IPS-20b (cell line): Measurements from ENCODE around the gene KIF24.
A peak's percentile ranks its signal among the peaks of the same experiment; 100 is the strongest.
"Not testable (repeated sequence)": the region's sequence is repeated elsewhere in the genome, so short reads cannot be mapped to it uniquely, and the experiment has no call there.

ENCODE experiments used
- H3K27ac ChIP-seq: one replicate; pipeline ENCODE4 v1.5.1; 2013; ENCODE audit warnings: low read length
- H3K27me3 ChIP-seq: 2 replicates; pipeline ENCODE4 v1.6.1; 2013; ENCODE audit warnings: mild to moderate bottlenecking, low read length, inconsistent platforms; ENCODE audit not compliant: insufficient read depth
- H3K36me3 ChIP-seq: 2 replicates; pipeline ENCODE4 v1.6.1; 2013; ENCODE audit warnings: low read depth, mild to moderate bottlenecking, inconsistent platforms, low read length, moderate library complexity; ENCODE audit not compliant: insufficient read depth
- H3K4me1 ChIP-seq: 2 replicates; pipeline ENCODE4 v1.6.1; 2013; ENCODE audit warnings: mild to moderate bottlenecking, control low read depth, inconsistent platforms, low read length, moderate library complexity; ENCODE audit not compliant: insufficient read depth
- H3K4me3 ChIP-seq: 2 replicates; pipeline ENCODE4 v1.5.1; 2013; ENCODE audit warnings: mild to moderate bottlenecking, low read length, inconsistent platforms
- H3K9ac ChIP-seq: 2 replicates; pipeline ENCODE4 v1.6.1; 2013; ENCODE audit warnings: low read depth, mild to moderate bottlenecking, inconsistent platforms, low read length, moderate library complexity
- H3K9me3 ChIP-seq: 2 replicates; pipeline ENCODE4 v1.6.1; 2013; ENCODE audit warnings: mild to moderate bottlenecking, low read depth, low read length, inconsistent platforms; ENCODE audit not compliant: insufficient read depth

The KIF24 gene

DNA sequence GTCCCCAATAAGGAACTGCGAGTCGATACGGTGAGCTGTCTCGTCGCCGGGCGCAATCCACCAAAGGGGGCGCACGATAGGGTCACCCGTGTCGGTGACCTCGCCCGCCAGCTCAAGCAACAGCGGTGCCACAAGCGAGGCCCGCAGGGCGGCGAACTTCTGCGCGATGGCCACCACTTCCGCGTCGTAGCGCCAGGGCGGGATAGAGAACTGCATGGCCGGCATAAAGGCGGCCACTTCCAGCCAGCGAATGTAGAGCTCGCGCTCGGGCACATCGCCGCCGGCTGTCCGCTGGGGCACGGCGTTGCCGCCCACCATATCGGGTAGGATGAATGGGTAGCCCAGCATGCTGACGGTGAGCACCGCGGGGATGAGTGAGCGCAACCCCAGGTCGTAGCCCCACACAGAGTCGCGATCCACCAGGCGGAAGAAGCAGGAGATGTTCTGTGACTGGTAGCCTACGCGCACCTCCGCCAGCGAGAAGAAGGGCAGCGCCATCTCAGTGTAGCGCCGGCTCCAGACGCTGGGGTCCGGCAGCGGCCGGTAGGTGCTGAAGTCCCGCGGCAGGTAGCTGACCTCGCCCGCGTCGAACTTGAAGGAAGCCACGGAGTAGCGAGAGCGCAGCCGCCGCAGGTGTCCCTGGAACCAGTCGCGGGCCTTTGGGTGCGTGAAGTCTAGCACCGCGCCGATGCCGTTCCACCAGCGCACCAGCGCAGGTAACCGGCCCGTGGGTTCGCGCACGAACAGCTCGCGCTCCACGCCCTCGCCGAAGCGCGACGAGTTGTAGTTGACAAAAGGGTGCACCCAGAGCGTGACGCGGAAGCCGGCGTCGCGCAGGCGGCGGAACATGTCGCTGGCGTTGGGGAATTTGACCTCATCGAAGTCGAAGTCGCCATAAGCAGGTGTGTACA, 42.2 kb upstream of the KIF24 start:
- peaks cover 13% of the 10 kb centered on the region for H3K4me1 ChIP-seq
- H3K9ac ChIP-seq = no peak overlapping the region
- H3K4me3 ChIP-seq = no peak overlapping the region
- no peaks in the 10 kb centered on the region; the same call in 1 of the 2 replicates for H3K9me3 ChIP-seq
- H3K27ac ChIP-seq = no peak overlapping the region
- peaks cover 13% of the 10 kb centered on the region for H3K27me3 ChIP-seq
- H3K36me3 ChIP-seq = no peaks in the 10 kb centered on the region

DNA sequence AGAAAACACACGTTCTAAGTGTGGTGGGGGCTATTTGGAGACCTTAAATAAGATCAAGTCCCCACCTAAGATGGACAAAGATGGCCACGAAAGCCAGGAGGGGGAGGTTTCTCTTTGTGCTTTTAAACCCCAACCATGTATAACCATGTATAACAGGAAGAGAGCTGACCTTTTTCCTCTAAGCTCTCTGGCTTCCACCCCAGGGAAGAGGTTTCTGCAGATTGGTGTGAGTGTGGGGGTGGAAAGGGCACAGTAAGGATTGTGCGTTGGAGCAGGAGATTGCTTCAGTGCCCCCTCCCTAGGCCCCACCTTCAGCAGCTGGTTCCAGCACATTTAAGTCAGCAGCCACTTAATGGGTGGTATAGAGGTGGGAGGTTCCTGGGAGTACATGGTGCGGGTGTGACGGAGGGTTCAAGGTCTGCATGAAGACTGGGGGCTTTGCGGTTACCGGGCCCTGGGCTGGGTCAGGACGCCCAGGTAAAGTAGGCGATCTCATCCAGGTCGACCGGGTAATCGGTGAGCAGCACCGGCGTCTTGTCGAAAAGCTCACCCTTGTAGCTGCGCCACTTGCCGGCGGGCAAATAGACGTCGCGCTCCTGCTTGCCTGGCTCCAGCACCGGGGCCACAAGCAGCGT, 41.4 kb upstream of the KIF24 start:
- Histone ChIP-seq H3K4me1 (peaks cover 7% of the 10 kb centered on the region), H3K9me3 (no peaks in the 10 kb centered on the region; the same call in 1 of the 2 replicates), H3K27ac (no peak overlapping the region), H3K27me3 (peaks cover 6% of the 10 kb centered on the region), H3K9ac (no peak overlapping the region), H3K36me3 (no peaks in the 10 kb centered on the region), H3K4me3 (no peak overlapping the region)

DNA sequence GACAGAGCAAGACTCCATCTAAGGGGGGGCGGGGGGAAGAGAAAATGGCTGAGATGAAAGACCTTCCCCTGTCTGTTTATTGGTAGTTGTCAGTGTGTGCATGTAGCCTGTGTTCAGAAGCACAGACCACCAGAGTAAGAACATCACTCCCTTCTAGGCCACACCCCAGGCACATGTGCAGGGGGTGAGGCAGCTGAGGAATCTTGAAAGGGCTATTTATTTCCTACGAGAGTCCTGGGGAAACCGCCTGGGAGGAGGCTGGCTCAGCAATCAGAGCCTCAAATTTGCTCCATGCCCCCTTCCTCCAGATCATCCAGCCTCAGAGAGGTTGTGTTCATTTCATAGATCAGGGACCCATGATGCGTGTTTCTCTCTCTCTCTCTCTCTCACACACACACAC, 40.6 kb upstream of the KIF24 start:
- Histone ChIP-seq H3K9ac (no peak overlapping the region), H3K9me3 (no peaks in the 10 kb centered on the region; the same call in 1 of the 2 replicates), H3K4me3 (no peak overlapping the region), H3K27ac (no peak overlapping the region), H3K27me3 (no peaks in the 10 kb centered on the region), H3K4me1 (peaks cover under 1% of the 10 kb centered on the region; the same call in 1 of the 2 replicates), H3K36me3 (no peaks in the 10 kb centered on the region)

DNA sequence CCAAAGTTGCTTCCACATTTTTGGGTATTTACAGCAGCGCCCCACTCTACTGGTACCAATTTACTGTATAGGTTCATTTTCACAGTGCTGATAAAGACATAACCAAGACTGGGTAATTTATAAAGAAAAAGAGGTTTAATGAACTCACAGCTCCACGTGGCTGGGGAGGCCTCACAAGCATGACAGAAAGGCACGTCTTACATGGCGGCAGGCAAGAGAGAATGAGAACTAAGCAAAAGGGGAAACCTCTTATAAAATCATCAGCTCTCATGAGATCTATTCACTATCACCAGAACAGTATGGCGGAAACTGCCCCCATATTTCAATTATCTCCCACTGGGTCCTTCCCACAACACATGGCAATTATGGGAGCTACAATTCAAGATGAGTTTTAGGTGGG, 39.7 kb upstream of the KIF24 start:
- H3K36me3 ChIP-seq, H3K27ac ChIP-seq, H3K4me3 ChIP-seq, H3K9me3 ChIP-seq, H3K9ac ChIP-seq, H3K4me1 ChIP-seq, H3K27me3 ChIP-seq: not testable (repeated sequence)

DNA sequence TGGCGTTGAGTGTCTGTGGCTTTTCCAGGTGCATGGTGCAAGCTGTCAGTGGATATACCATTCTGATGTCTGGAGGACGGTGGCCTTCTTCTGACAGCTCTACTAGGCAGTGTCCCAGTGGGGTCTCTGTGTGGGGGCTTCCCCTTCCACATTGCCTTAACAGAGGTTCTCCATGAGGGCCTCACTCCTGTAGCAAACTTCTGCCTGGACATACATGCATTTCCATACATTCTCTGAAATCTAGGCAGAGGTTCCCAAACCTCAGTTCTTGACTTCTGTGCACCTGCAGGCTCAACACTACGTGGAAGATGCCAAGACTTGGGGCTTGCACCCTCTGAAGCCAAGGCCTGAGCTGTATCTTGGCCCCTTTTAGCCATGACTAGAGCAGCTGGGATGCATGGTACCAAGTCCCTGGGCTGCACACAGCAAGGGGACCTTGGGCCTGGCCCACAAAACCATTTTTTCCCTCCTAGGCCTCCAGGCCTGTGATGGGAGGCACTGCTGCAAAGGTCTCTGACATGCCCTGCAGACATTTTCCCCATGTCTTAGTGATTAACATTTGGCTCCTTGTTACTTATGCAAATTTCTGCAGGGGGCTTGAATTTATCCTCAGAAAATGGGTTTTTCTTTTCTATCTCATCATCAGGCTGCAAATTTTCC, 38.8 kb upstream of the KIF24 start:
- H3K4me1 ChIP-seq = peaks cover 14% of the 10 kb centered on the region; the same call in 1 of the 2 replicates

DNA sequence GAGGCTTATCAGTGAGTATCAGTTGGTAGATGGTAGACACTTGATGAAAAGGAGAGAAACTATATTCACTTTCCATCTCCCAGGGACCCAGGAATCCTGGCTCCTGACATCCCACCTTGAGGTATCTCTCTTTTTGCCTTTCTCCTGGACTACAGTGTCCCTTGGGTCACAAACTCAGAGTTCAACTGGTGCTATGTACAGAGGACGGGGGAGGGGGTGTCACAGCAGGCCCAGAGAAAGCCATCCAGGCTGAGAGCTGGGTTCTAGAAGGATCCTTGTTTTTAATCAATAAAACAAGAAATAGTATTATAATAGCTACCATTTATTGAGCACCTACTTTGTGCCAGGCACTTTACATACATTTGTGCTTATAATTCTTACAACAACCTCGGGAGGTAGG, 37.3 kb upstream of the KIF24 start:
- H3K27me3 ChIP-seq = peaks cover 7% of the 10 kb centered on the region; the same call in 1 of the 2 replicates
- no peak overlapping the region for H3K9ac ChIP-seq
- H3K4me1 ChIP-seq = peaks cover 19% of the 10 kb centered on the region; the same call in 1 of the 2 replicates
- H3K27ac ChIP-seq = no peak overlapping the region
- H3K36me3 ChIP-seq = no peaks in the 10 kb centered on the region
- no peaks in the 10 kb centered on the region; the same call in 1 of the 2 replicates for H3K9me3 ChIP-seq
- H3K4me3 ChIP-seq = no peak overlapping the region

More for the DNA sequence above, 38.8 kb upstream of the KIF24 start:
- H3K27me3 ChIP-seq, H3K9ac ChIP-seq, H3K9me3 ChIP-seq, H3K27ac ChIP-seq, H3K4me3 ChIP-seq, H3K36me3 ChIP-seq: not testable (repeated sequence)

DNA sequence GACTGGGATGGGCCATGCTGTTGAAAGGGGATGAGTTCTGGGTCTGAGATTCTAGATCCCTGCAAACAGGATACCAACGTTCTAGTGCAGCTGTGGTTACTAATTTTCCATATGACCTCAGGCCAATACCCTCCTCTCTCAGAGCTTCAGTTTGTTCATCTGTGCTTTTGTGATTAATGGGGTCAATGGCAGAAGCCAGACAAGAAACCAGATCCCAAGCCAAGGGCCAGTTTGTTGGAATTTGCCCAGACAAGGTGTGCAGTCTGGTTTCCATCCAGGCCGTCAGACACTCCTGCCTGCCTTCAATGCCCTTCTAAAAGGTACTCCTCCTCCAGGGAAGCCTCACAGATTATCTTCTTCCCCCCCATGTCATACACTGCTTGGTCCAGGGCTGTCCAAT, 36.2 kb upstream of the KIF24 start:
- peaks cover 7% of the 10 kb centered on the region; the same call in 1 of the 2 replicates for H3K27me3 ChIP-seq
- no peak overlapping the region for H3K27ac ChIP-seq
- H3K4me1 ChIP-seq = peaks cover 19% of the 10 kb centered on the region; the same call in 1 of the 2 replicates
- no peaks in the 10 kb centered on the region for H3K36me3 ChIP-seq
- no peak overlapping the region for H3K4me3 ChIP-seq
- no peak overlapping the region for H3K9ac ChIP-seq
- no peaks in the 10 kb centered on the region; the same call in 1 of the 2 replicates for H3K9me3 ChIP-seq

DNA sequence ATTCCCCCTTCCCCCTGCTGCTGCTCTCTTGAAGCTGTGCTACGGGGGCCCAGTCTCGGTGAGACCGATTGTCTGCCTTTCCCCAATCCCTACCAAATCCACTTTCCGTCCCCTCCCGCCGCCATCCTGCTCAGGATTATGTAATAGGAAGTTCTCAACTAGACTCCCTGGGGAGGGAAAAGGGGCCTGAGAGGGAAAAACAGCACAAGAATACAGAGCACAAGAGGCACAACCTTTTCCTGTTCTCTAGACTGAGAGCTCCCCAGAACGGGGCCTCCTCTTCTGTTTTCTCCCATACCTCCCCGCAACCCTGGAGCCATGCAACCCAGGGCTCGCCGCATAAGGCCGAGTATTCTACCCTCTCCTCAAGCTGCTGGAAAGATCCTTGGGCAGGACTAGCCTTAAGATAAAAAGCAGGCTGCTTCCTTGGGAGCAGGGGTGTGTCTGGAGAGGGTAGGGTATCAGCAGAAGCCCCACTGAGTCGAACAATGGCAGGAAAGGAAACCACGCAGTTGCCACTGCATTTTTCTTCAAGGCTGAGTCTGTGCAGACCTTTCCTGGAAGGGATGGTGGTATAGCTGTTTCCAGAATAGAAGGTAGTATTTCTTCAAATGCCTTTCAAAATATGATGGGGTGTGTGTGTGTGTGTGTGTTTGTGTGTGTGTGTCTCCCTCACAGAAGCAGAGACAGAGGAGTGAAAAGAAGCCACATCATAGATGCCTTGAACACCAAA, 34.7 kb upstream of the KIF24 start:
- Histone ChIP-seq H3K4me1 (peaks cover 19% of the 10 kb centered on the region; the same call in 1 of the 2 replicates), H3K27me3 (peaks cover 7% of the 10 kb centered on the region; the same call in 1 of the 2 replicates), H3K9ac (peak overlapping the region; percentile 4; the same call in 1 of the 2 replicates), H3K4me3 (peak overlapping the region; percentile 30; the same call in 1 of the 2 replicates), H3K27ac (no peak overlapping the region), H3K9me3 (no peaks in the 10 kb centered on the region; the same call in 1 of the 2 replicates), H3K36me3 (no peaks in the 10 kb centered on the region)

DNA sequence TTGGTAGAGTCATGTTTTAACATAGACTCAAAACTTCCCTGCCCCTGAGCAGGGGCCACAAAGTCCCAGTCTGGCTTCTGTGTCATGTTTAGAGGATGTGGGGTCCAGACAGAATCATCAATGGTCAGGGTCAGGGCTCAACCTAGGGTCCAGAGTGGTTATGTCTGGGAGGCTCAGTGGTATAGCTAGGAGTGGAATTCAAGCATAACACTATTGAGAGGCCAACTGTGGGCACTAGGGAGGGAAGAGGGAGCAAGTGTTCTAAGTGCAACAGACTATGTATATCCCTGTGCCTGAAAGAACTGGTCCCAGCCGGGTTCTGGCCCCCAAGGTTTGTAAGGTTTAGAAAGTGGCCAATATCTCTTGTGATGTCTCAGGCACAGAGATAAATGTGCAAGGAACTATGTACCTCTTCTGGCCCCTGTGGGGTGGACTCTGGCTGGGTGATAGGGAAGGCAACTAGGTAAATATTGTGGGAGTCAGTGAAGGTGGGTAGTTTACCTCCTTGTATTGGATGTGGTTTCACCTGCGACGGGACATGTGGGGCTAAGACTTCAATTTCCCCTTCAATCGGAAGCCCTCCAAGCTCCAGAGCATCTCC, 33.6 kb upstream of the KIF24 start:
- no peak overlapping the region for H3K27ac ChIP-seq
- H3K4me3 ChIP-seq = peak overlapping the region; percentile 33; the same call in 1 of the 2 replicates
- H3K27me3 ChIP-seq = peaks cover 7% of the 10 kb centered on the region; the same call in 1 of the 2 replicates
- H3K9ac ChIP-seq = no peak overlapping the region; the same call in 1 of the 2 replicates
- no peaks in the 10 kb centered on the region for H3K36me3 ChIP-seq
- no peaks in the 10 kb centered on the region; the same call in 1 of the 2 replicates for H3K9me3 ChIP-seq
- peaks cover 19% of the 10 kb centered on the region; the same call in 1 of the 2 replicates for H3K4me1 ChIP-seq

DNA sequence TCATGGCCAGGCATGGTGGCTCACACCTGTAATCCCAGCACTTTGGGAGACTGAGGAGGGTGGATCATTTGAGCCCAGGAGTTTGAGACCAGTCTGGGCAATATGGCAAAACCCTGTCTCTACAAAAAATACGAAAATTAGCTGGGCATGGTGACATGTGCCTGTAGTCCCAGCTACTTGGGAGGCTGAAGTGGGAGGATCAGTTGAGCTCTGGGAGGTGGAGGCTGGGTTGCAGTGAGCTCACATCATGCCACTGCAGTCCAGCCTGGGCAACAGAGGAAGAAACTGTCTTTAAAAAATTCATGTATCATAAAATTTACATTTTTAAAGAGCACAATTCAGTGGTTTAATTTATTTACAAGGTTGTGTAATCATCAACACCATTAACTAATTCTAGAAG, 23.9 kb upstream of the KIF24 start:
- not testable (repeated sequence) for H3K36me3 ChIP-seq, H3K27ac ChIP-seq, H3K9ac ChIP-seq

More for the DNA sequence above, 23.9 kb upstream of the KIF24 start:
- H3K4me3 ChIP-seq, H3K9me3 ChIP-seq, H3K27me3 ChIP-seq, H3K4me1 ChIP-seq: not testable (repeated sequence)
